GM23338 (cell line): ENCODE results near the gene MYLK. TPM values are rescaled to one million over a fixed set of nuclear protein-coding genes. Genes with fewer than 3 reads are reported as not detected.

ENCODE experiments used
- CREB1 ChIP-seq: fragments of 250-450 bp; sonication (Bioruptor Pico); IDR thresholded peaks from 2 replicates; pipeline ENCODE4 v1.5.0; 2020; ENCODE audit warnings: low read depth, mild to moderate bottlenecking, moderate library complexity
- EZH2 ChIP-seq: fragments of 200-600 bp; sonication (generic); IDR thresholded peaks from one replicate; pipeline ENCODE4 v1.8.0; 2017; ENCODE audit warnings: antibody characterized with exemption, mild to moderate bottlenecking, low read depth; ENCODE audit not compliant: unreplicated experiment
- EZH2phosphoT487 ChIP-seq: fragments of 200-600 bp; sonication (generic); IDR thresholded peaks from one replicate; pipeline ENCODE4 v1.8.1; 2018; ENCODE audit warnings: antibody characterized with exemption; ENCODE audit not compliant: unreplicated experiment
- NANOG ChIP-seq: IDR thresholded peaks from 2 replicates; pipeline ENCODE4 v1.6.1; 2016; ENCODE audit warnings: antibody characterized with exemption, borderline replicate concordance
- POLR2AphosphoS5 ChIP-seq: IDR thresholded peaks from 2 replicates; pipeline ENCODE4 v1.6.1; 2016; ENCODE audit warnings: antibody characterized with exemption, low read depth
- ZNF114 ChIP-seq: fragments of 250-450 bp; sonication (Bioruptor Pico); IDR thresholded peaks from 2 replicates; pipeline ENCODE4 v1.5.0; 2020; ENCODE audit warnings: mild to moderate bottlenecking, moderate library complexity
- ZNF331 ChIP-seq: fragments of 250-450 bp; sonication (Bioruptor Pico); IDR thresholded peaks from 2 replicates; pipeline ENCODE4 v1.5.0; 2020; ENCODE audit warnings: low read depth, mild to moderate bottlenecking, moderate library complexity
- polyA plus RNA-seq: library from polyadenylated mRNA; unstranded; fragments of >200 nt; fragmentation: Nextera tagmentation; extraction: Ambion mirVana; gene quantifications from 2 replicates; pipeline ENCODE4 v1.2.1, GENCODE V29; 2016
- total RNA-seq: library from RNA; depleted of rRNA; stranded (reverse); fragments of >200 nt; shearing (Covaris generic); gene quantifications from 2 replicates; pipeline ENCODE4 v1.2.3, GENCODE V29; 2014
- TF ChIP-seq, protein P1 (sequence below): fragments of 250-450 bp; sonication (Bioruptor Pico); IDR thresholded peaks from 2 replicates; pipeline ENCODE4 v1.5.0; 2020; ENCODE audit warnings: mild to moderate bottlenecking, moderate library complexity
- TF ChIP-seq, protein P2 (sequence below), 2 experiments: fragments of 200-600 bp in 1 of 2; sonication (generic) in 1 of 2; conservative IDR thresholded peaks; 2 replicates each; pipeline versions ENCODE4 v1.5.1 to v1.6.1; 2016 to 2017; ENCODE audit warnings: antibody characterized with exemption in 2 of 2, low read depth in 2 of 2, mild to moderate bottlenecking in 2 of 2, moderate library complexity in 1 of 2

Gene MYLK
- total and polyA plus RNA-seq, 2 experiments from 2014 or later, result 11.5 to 17.9 TPM

DNA sequence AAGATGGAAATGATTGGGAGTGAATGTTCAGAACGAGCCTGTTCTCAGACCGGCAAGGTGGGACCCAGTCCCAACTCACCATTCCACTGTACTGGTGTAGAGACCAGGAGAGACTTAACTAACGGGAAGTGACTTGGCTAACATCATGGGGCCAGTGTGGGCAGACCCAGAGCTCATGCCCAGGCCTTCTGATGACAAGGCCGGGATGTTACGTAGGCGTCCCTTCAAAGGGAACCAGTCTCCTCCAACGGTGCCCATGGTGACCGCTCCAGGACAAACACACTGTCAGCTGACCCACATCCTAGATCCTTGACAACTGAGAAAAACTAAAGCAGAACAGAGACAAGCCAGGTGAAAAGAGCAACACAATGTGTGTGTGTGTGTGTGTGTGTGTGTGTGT, 170.9 kb downstream of the MYLK start (continued):
- TF ChIP-seq, protein P1, sequence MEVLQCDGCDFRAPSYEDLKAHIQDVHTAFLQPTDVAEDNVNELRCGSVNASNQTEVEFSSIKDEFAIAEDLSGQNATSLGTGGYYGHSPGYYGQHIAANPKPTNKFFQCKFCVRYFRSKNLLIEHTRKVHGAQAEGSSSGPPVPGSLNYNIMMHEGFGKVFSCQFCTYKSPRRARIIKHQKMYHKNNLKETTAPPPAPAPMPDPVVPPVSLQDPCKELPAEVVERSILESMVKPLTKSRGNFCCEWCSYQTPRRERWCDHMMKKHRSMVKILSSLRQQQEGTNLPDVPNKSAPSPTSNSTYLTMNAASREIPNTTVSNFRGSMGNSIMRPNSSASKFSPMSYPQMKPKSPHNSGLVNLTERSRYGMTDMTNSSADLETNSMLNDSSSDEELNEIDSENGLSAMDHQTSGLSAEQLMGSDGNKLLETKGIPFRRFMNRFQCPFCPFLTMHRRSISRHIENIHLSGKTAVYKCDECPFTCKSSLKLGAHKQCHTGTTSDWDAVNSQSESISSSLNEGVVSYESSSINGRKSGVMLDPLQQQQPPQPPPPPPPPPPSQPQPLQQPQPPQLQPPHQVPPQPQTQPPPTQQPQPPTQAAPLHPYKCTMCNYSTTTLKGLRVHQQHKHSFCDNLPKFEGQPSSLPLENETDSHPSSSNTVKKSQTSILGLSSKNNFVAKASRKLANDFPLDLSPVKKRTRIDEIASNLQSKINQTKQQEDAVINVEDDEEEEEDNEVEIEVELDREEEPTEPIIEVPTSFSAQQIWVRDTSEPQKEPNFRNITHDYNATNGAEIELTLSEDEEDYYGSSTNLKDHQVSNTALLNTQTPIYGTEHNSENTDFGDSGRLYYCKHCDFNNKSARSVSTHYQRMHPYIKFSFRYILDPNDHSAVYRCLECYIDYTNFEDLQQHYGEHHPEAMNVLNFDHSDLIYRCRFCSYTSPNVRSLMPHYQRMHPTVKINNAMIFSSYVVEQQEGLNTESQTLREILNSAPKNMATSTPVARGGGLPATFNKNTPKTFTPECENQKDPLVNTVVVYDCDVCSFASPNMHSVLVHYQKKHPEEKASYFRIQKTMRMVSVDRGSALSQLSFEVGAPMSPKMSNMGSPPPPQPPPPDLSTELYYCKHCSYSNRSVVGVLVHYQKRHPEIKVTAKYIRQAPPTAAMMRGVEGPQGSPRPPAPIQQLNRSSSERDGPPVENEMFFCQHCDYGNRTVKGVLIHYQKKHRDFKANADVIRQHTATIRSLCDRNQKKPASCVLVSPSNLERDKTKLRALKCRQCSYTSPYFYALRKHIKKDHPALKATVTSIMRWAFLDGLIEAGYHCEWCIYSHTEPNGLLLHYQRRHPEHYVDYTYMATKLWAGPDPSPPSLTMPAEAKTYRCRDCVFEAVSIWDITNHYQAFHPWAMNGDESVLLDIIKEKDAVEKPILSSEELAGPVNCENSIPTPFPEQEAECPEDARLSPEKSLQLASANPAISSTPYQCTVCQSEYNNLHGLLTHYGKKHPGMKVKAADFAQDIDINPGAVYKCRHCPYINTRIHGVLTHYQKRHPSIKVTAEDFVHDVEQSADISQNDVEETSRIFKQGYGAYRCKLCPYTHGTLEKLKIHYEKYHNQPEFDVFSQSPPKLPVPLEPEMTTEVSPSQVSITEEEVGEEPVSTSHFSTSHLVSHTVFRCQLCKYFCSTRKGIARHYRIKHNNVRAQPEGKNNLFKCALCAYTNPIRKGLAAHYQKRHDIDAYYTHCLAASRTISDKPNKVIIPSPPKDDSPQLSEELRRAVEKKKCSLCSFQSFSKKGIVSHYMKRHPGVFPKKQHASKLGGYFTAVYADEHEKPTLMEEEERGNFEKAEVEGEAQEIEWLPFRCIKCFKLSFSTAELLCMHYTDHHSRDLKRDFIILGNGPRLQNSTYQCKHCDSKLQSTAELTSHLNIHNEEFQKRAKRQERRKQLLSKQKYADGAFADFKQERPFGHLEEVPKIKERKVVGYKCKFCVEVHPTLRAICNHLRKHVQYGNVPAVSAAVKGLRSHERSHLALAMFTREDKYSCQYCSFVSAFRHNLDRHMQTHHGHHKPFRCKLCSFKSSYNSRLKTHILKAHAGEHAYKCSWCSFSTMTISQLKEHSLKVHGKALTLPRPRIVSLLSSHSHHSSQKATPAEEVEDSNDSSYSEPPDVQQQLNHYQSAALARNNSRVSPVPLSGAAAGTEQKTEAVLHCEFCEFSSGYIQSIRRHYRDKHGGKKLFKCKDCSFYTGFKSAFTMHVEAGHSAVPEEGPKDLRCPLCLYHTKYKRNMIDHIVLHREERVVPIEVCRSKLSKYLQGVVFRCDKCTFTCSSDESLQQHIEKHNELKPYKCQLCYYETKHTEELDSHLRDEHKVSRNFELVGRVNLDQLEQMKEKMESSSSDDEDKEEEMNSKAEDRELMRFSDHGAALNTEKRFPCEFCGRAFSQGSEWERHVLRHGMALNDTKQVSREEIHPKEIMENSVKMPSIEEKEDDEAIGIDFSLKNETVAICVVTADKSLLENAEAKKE (CRISPR knock-in tag), result no peak
- TF ChIP-seq ZNF114 (CRISPR knock-in tag), result no peak
- TF ChIP-seq EZH2, result no peak
- TF ChIP-seq POLR2AphosphoS5, result no peak
- TF ChIP-seq CREB1, result no peak
- TF ChIP-seq ZNF331 (CRISPR knock-in tag), result no peak
- no peak for TF ChIP-seq EZH2phosphoT487
- no peak for TF ChIP-seq NANOG
- TF ChIP-seq, protein P2, sequence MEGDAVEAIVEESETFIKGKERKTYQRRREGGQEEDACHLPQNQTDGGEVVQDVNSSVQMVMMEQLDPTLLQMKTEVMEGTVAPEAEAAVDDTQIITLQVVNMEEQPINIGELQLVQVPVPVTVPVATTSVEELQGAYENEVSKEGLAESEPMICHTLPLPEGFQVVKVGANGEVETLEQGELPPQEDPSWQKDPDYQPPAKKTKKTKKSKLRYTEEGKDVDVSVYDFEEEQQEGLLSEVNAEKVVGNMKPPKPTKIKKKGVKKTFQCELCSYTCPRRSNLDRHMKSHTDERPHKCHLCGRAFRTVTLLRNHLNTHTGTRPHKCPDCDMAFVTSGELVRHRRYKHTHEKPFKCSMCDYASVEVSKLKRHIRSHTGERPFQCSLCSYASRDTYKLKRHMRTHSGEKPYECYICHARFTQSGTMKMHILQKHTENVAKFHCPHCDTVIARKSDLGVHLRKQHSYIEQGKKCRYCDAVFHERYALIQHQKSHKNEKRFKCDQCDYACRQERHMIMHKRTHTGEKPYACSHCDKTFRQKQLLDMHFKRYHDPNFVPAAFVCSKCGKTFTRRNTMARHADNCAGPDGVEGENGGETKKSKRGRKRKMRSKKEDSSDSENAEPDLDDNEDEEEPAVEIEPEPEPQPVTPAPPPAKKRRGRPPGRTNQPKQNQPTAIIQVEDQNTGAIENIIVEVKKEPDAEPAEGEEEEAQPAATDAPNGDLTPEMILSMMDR (conservative IDR thresholded peaks at IDR 0.05; ENCODE audit: low read depth in 2 of 2), result no peak
